HepG2 (cell line): ENCODE results near the gene ZFP14. TPM values are rescaled to one million over a fixed set of nuclear protein-coding genes. Genes with fewer than 3 reads are reported as not detected.

Source experiments
- CHD2 ChIP-seq: IDR thresholded peaks from 2 replicates; pipeline ENCODE4 v1.6.1; 2011; ENCODE audit warnings: low read depth, low read length, improper control_type of control experiment
- FUBP1 ChIP-seq: sonication (generic); formaldehyde crosslinking; IDR thresholded peaks from 2 replicates; pipeline ENCODE4 v1.5.1; 2020; ENCODE audit warnings: missing genetic modification reagents, mild to moderate bottlenecking, borderline replicate concordance
- GFI1 ChIP-seq: sonication (generic); formaldehyde crosslinking; IDR thresholded peaks from 2 replicates; pipeline ENCODE4 v1.5.0; 2020; ENCODE audit warnings: missing genetic modification reagents, mild to moderate bottlenecking, borderline replicate concordance
- HHEX ChIP-seq: IDR thresholded peaks from 2 replicates; pipeline ENCODE4 v1.6.1; 2016; ENCODE audit warnings: control low read depth
- KDM2A ChIP-seq: sonication (generic); formaldehyde crosslinking; IDR thresholded peaks from 2 replicates; pipeline ENCODE4 v1.4.0; 2020; ENCODE audit warnings: low read depth, missing genetic modification reagents, borderline replicate concordance
- MXD4 ChIP-seq: IDR thresholded peaks from 2 replicates; pipeline ENCODE4 v1.6.1; 2016; ENCODE audit warnings: mild to moderate bottlenecking, missing biosample characterization, missing genetic modification reagents
- PAXIP1 ChIP-seq: sonication (generic); formaldehyde crosslinking; conservative IDR thresholded peaks from 2 replicates; pipeline ENCODE4 v1.4.0; 2020; ENCODE audit warnings: mild to moderate bottlenecking, missing genetic modification reagents, moderate library complexity
- POLR2A ChIP-seq, 2 experiments: IDR thresholded peaks; 2 replicates each; pipeline ENCODE4 v1.6.1; 2011; ENCODE audit warnings: low read depth in 2 of 2, low read length in 2 of 2, mild to moderate bottlenecking in 1 of 2, moderate library complexity in 1 of 2; ENCODE audit not compliant: insufficient read depth in 1 of 2
- SMC3 ChIP-seq: IDR thresholded peaks from 2 replicates; pipeline ENCODE4 v1.6.1; 2011; ENCODE audit warnings: low read length, improper control_type of control experiment
- SRY ChIP-seq: sonication (generic); formaldehyde crosslinking; IDR thresholded peaks from 2 replicates; pipeline ENCODE4 v1.8.0; 2022; ENCODE audit warnings: mild to moderate bottlenecking, missing genetic modification reagents
- TARDBP ChIP-seq: sonication (generic); formaldehyde crosslinking; IDR thresholded peaks from 2 replicates; pipeline ENCODE4 v1.8.0; 2022; ENCODE audit warnings: mild to moderate bottlenecking, missing genetic modification reagents
- TFDP1 ChIP-seq: IDR thresholded peaks from 2 replicates; pipeline ENCODE4 v1.6.1; 2016; ENCODE audit warnings: missing compliant biosample characterization, missing genetic modification reagents, borderline replicate concordance
- TGIF2 ChIP-seq: IDR thresholded peaks from 2 replicates; pipeline ENCODE4 v1.6.1; 2016; ENCODE audit warnings: control low read depth, missing compliant biosample characterization
- ZNF3 ChIP-seq: IDR thresholded peaks from 2 replicates; pipeline ENCODE4 v1.7.0; 2017; ENCODE audit warnings: inconsistent platforms
- ZNF318 ChIP-seq: sonication (generic); formaldehyde crosslinking; IDR thresholded peaks from 2 replicates; pipeline ENCODE4 v1.4.0; 2020; ENCODE audit warnings: mild to moderate bottlenecking, missing genetic modification reagents
- polyA plus RNA-seq, 8 experiments: library from polyadenylated mRNA; depleted of rRNA in 3 of 8; stranded (reverse) in 7 of 8; unstranded in 1 of 8; fragments of >200 nt; fragmentation: Illumina TruSeq in 4 of 8; extraction: Trizol in 4 of 8; gene quantifications; 2 replicates each; pipeline versions ENCODE4 v1.2.1 to v1.2.3, GENCODE V29; 2011 to 2016; ENCODE audit warnings: low read depth in 4 of 8, missing spikeins in 1 of 8, mixed read lengths in 1 of 8; ENCODE audit not compliant: insufficient read depth in 1 of 8
- total RNA-seq, 5 experiments: library from RNA; depleted of rRNA; stranded (reverse); fragments of >200 nt; fragmentation: Illumina TruSeq; extraction: Trizol; gene quantifications; 2 replicates each; pipeline ENCODE4 v1.2.3, GENCODE V29; 2016; ENCODE audit warnings: low read depth in 1 of 5

The ZFP14 gene
- total and polyA plus RNA-seq, 2 of the 13 experiments (the other 11 are each of a cell fraction or from before 2014, with no cell fraction given), result 2.0 to 5.0 TPM

- no peak for TF ChIP-seq ZNF318 (CRISPR knock-in tag)
- no peak for TF ChIP-seq FUBP1 (CRISPR knock-in tag)
- TF ChIP-seq TGIF2 (CRISPR knock-in tag), result 0 out of 2 replicates have a peak, but pooled peaks have one; percentile 52
- TF ChIP-seq PAXIP1 (CRISPR knock-in tag), result peak; percentile 74
- peak; percentile 43; the same call in 1 of the 2 replicates for TF ChIP-seq GFI1 (CRISPR knock-in tag)
- TF ChIP-seq KDM2A (CRISPR knock-in tag), result no peak
- TF ChIP-seq POLR2A (IDR thresholded peaks at IDR 0.05; ENCODE audit: insufficient read depth in 1 of 2, low read depth in 2 of 2, low read length in 2 of 2), result 0 out of 4 replicates have a peak, but pooled peaks of 1 of the 2 experiments have one; percentile 31
- peak; percentile 2; the same call in 1 of the 2 replicates for TF ChIP-seq SMC3
- 0 out of 2 replicates have a peak, but pooled peaks have one; percentile 35 for TF ChIP-seq TARDBP (CRISPR knock-in tag)
- no peak for TF ChIP-seq SRY (CRISPR knock-in tag)
- TF ChIP-seq HHEX (CRISPR knock-in tag), result no peak
- TF ChIP-seq CHD2, result no peak
- no peak for TF ChIP-seq MXD4 (CRISPR knock-in tag)
- peak; percentile 29; the same call in 1 of the 2 replicates for TF ChIP-seq ZNF3 (CRISPR knock-in tag)
- no peak for TF ChIP-seq TFDP1 (CRISPR knock-in tag)
Measured at GRCh38 chr19:36377541-36378178, 1.3 kb downstream of the ZFP14 start (continued).
